Measurements from ENCODE around the gene UNC5B. TPM values are rescaled to one million over a fixed set of nuclear protein-coding genes. Genes with fewer than 3 reads are reported as not detected.

UNC5B gene
- polyA plus RNA-seq, 1 donor (not counting 4 experiments of a cell fraction or from before 2014, with no cell fraction given), result 1.1 TPM

GRCh38 chr10:71283410-71283809 lies 71.0 kb downstream of the UNC5B start:
- Histone ChIP-seq H3K36me3 (ENCODE audit: control insufficient read depth in 2 of 2, extremely low read depth in 1 of 2, insufficient read depth in 2 of 2, low read length in 2 of 2) (peaks cover 0 to 2% of the 10 kb centered on the region in 2 experiments), H3K4me2 (ENCODE audit: control insufficient read depth, extremely low read depth, insufficient read depth, low read depth, low read length) (no peak overlapping the region), H3K9ac (ENCODE audit: control insufficient read depth, extremely low read depth, insufficient read depth, low read length) (no peak overlapping the region), H4K20me1 (ENCODE audit: control insufficient read depth, extremely low read depth, insufficient read depth, low read length) (peaks cover 5% of the 10 kb centered on the region), H3K27me3 (ENCODE audit: control insufficient read depth, extremely low read depth, insufficient read depth, low read length) (no peaks in the 10 kb centered on the region), H3K9me3 (ENCODE audit: control insufficient read depth, low read depth, low read length) (no peaks in the 10 kb centered on the region), H2AFZ (ENCODE audit: control insufficient read depth, low read length) (no peak overlapping the region), H3K4me3 (ENCODE audit: control insufficient read depth in 2 of 3, extremely low read depth in 1 of 3, insufficient read depth in 2 of 3, low read depth in 1 of 3, low read length in 3 of 3) (no peak overlapping the region), H3K4me1 (ENCODE audit: control insufficient read depth, extremely low read depth, insufficient read depth, low read length) (no peaks in the 10 kb centered on the region), H3K9me1 (ENCODE audit: control insufficient read depth, extremely low read depth, insufficient read depth, low read length) (no peaks in the 10 kb centered on the region), H3K27ac (ENCODE audit: control insufficient read depth, insufficient read depth, low read length) (no peak overlapping the region), H3K79me2 (ENCODE audit: control insufficient read depth, insufficient read depth, low read length) (no peaks in the 10 kb centered on the region)
- no peak for FAIRE-seq
- TF ChIP-seq EZH2 (IDR thresholded peaks at IDR 0.05; ENCODE audit: low read length) (no peak), CTCF (optimal IDR thresholded peaks at IDR 0.05 in 1 of 3, IDR thresholded peaks at IDR 0.05 in 1 of 3, conservative IDR thresholded peaks at IDR 0.05 in 1 of 3; ENCODE audit: extremely low read depth in 1 of 3, insufficient read depth in 2 of 3, low read length in 3 of 3) (no peak)
- dilution Hi-C loops (cut with MboI; ENCODE audit: extremely low pct_ligation_motif_present, low sequenced_read_pairs), result no loop called here
- DNase-seq (ENCODE audit: low read depth, low spot score), result no peak

- FAIRE-seq (no peak), DNase-seq (ENCODE audit: low read depth, low spot score) (no peak)
- H3K27me3 ChIP-seq (ENCODE audit: control insufficient read depth, extremely low read depth, insufficient read depth, low read length), result no peaks in the 10 kb centered on the region
- H3K9me1 ChIP-seq (ENCODE audit: control insufficient read depth, extremely low read depth, insufficient read depth, low read length), result no peaks in the 10 kb centered on the region
- dilution Hi-C loops (cut with MboI; ENCODE audit: extremely low pct_ligation_motif_present, low sequenced_read_pairs), result no loop called here
- no peak for TF ChIP-seq EZH2 (IDR thresholded peaks at IDR 0.05; ENCODE audit: low read length)
- no peak for TF ChIP-seq CTCF (optimal IDR thresholded peaks at IDR 0.05 in 1 of 3, IDR thresholded peaks at IDR 0.05 in 1 of 3, conservative IDR thresholded peaks at IDR 0.05 in 1 of 3; ENCODE audit: extremely low read depth in 1 of 3, insufficient read depth in 2 of 3, low read length in 3 of 3)
- H3K4me1 ChIP-seq (ENCODE audit: control insufficient read depth, extremely low read depth, insufficient read depth, low read length), result no peaks in the 10 kb centered on the region
- H4K20me1 ChIP-seq (ENCODE audit: control insufficient read depth, extremely low read depth, insufficient read depth, low read length), result peaks cover 5% of the 10 kb centered on the region
- H2AFZ ChIP-seq (ENCODE audit: control insufficient read depth, low read length), result no peak overlapping the region
- no peak overlapping the region for H3K4me3 ChIP-seq (ENCODE audit: control insufficient read depth in 2 of 3, extremely low read depth in 1 of 3, insufficient read depth in 2 of 3, low read depth in 1 of 3, low read length in 3 of 3)
- H3K36me3 ChIP-seq (ENCODE audit: control insufficient read depth in 2 of 2, extremely low read depth in 1 of 2, insufficient read depth in 2 of 2, low read length in 2 of 2), result peaks cover 0 to 2% of the 10 kb centered on the region in 2 experiments
- H3K9ac ChIP-seq (ENCODE audit: control insufficient read depth, extremely low read depth, insufficient read depth, low read length), result no peak overlapping the region
- no peak overlapping the region for H3K4me2 ChIP-seq (ENCODE audit: control insufficient read depth, extremely low read depth, insufficient read depth, low read depth, low read length)
- H3K9me3 ChIP-seq (ENCODE audit: control insufficient read depth, low read depth, low read length), result no peaks in the 10 kb centered on the region
- H3K27ac ChIP-seq (ENCODE audit: control insufficient read depth, insufficient read depth, low read length), result no peak overlapping the region
- no peaks in the 10 kb centered on the region for H3K79me2 ChIP-seq (ENCODE audit: control insufficient read depth, insufficient read depth, low read length)
These were observed 71.5 kb downstream of the UNC5B start for GRCh38 chr10:71283876-71284275.
